HCT116 (cell line): ENCODE measurements around the gene SLC44A2. TPM values are rescaled to one million over a fixed set of nuclear protein-coding genes. Genes with fewer than 3 reads are reported as not detected.

Experiments
- ATAC-seq: fragments of 200-7000 bp; cut with Tn5 transposase; 2 replicates; pipeline ENCODE4 v1.9.1; 2020; ENCODE audit warnings: mild to moderate bottlenecking, moderate library complexity
- BruUV-seq: library from RNA; stranded (reverse); fragments of 400-500 nt; replicated peaks from 2 replicates; lab custom pipeline; 2021; lab: Mats Ljungman, UMichigan
- CTCF ChIA-PET: fragments of 300-600 bp; sonication (Branson Sonifier 250); formaldehyde crosslinking; loops from one replicate; lab custom pipeline; 2021; ENCODE audit warnings: antibody characterized with exemption; lab: Charles Lee
- POLR2A ChIA-PET: fragments of 300-600, 350-600 bp; sonication (Branson Sonifier 250); formaldehyde crosslinking; loops from one replicate; lab custom pipeline; 2021; ENCODE audit warnings: antibody characterized with exemption; lab: Charles Lee
- RAD21 ChIA-PET, 2 experiments: fragments of 300-600 bp; sonication (Branson Sonifier 250); formaldehyde crosslinking; loops; one replicate each; lab custom pipeline; 2023; ENCODE audit warnings: low total read pairs in 2 of 2; ENCODE audit not compliant: uncharacterized antibody in 2 of 2, unreplicated experiment in 2 of 2, low non-redundant PET in 1 of 2; lab: Charles Lee
- DNase-seq: peaks from one replicate; pipeline ENCODE4 v3.0.0-alpha.2; 2010; ENCODE audit warnings: low read depth, low spot score
- H2AFZ ChIP-seq: fragments of 200-600 bp; shearing (Covaris generic), sonication (generic); 2 replicates; pipeline ENCODE4 v1.6.1; 2017; ENCODE audit warnings: low read depth, mixed run types, mixed read lengths, antibody characterized with exemption, low read length; ENCODE audit not compliant: poor library complexity, severe bottlenecking
- H3K27ac ChIP-seq: 2 replicates; pipeline ENCODE4 v1.5.1; 2012; ENCODE audit warnings: low read depth, low read length
- H3K27me3 ChIP-seq: fragments of 200-600 bp; sonication (generic); 2 replicates; pipeline ENCODE4 v1.6.1; 2016; ENCODE audit warnings: mixed run types, low read length, mixed read lengths; ENCODE audit not compliant: insufficient read depth
- H3K36me3 ChIP-seq, 2 experiments: fragments of 200-500 bp in 1 of 2; fragments of 200-600 bp in 1 of 2; sonication (Bioruptor generic) in 1 of 2; sonication (generic) in 1 of 2; 2 replicates each; pipeline versions ENCODE4 v1.5.1 to v1.6.1; 2014 to 2016; ENCODE audit warnings: low read length in 2 of 2, inconsistent platforms in 1 of 2, mixed read lengths in 1 of 2, mixed run types in 1 of 2; ENCODE audit not compliant: insufficient read depth in 2 of 2, control insufficient read depth in 1 of 2
- H3K4me1 ChIP-seq, 2 experiments: fragments of 200-600 bp in 1 of 2; sonication (generic) in 1 of 2; 2 replicates each; pipeline versions ENCODE4 v1.5.1 to v1.6.1; 2012 to 2017; ENCODE audit warnings: low read length in 2 of 2, inconsistent platforms in 1 of 2, mild to moderate bottlenecking in 1 of 2, mixed read lengths in 1 of 2, mixed run types in 1 of 2, moderate library complexity in 1 of 2; ENCODE audit not compliant: insufficient read depth in 2 of 2, control insufficient read depth in 1 of 2
- H3K4me2 ChIP-seq: fragments of 200-600 bp; sonication (generic); 2 replicates; pipeline ENCODE4 v1.6.1; 2017; ENCODE audit warnings: mixed run types, low read length, mixed read lengths
- H3K4me3 ChIP-seq, 2 experiments: fragments of 200-600 bp in 1 of 2; sonication (generic) in 1 of 2; replicated peaks in 1 of 2; 2 replicates each; pipeline ENCODE4 v1.5.1; 2011 to 2016; ENCODE audit warnings: low read length in 2 of 2, control low read depth in 1 of 2, low read depth in 1 of 2, mild to moderate bottlenecking in 1 of 2, mixed read lengths in 1 of 2, mixed run types in 1 of 2
- H3K79me2 ChIP-seq: fragments of 200-600 bp; sonication (generic); 2 replicates; pipeline ENCODE4 v1.6.1; 2017; ENCODE audit warnings: mild to moderate bottlenecking, mixed run types, low read length, moderate library complexity, mixed read lengths; ENCODE audit not compliant: insufficient read depth
- H3K9ac ChIP-seq: fragments of 200-600 bp; sonication (generic); 2 replicates; pipeline ENCODE4 v1.6.1; 2016; ENCODE audit warnings: low read length, mixed read lengths
- H3K9me2 ChIP-seq: fragments of 200-600 bp; sonication (generic), shearing (Covaris generic); 2 replicates; pipeline ENCODE4 v1.6.1; 2017; ENCODE audit warnings: mixed run types, mild to moderate bottlenecking, moderate library complexity; ENCODE audit not compliant: insufficient read depth
- H3K9me3 ChIP-seq, 2 experiments: fragments of 200-500 bp in 1 of 2; fragments of 200-600 bp in 1 of 2; sonication (Bioruptor generic) in 1 of 2; sonication (generic) in 1 of 2; 2 replicates each; pipeline ENCODE4 v1.6.1; 2014 to 2017; ENCODE audit warnings: low read length in 2 of 2, mixed read lengths in 2 of 2, inconsistent platforms in 1 of 2, low read depth in 1 of 2, mild to moderate bottlenecking in 1 of 2, mixed run types in 1 of 2, moderate library complexity in 1 of 2; ENCODE audit not compliant: control insufficient read depth in 1 of 2, insufficient read depth in 1 of 2
- H4K20me1 ChIP-seq: fragments of 200-600 bp; sonication (generic), shearing (Covaris generic); 2 replicates; pipeline ENCODE4 v1.6.1; 2017; ENCODE audit warnings: mixed run types, mild to moderate bottlenecking, moderate library complexity; ENCODE audit not compliant: insufficient read depth
- CEBPB ChIP-seq: IDR thresholded peaks from 2 replicates; pipeline ENCODE4 v1.6.1; 2012; ENCODE audit warnings: low read depth
- EGR1 ChIP-seq: IDR thresholded peaks from 2 replicates; pipeline ENCODE4 v1.6.1; 2012; ENCODE audit warnings: low read depth
- ELF1 ChIP-seq: IDR thresholded peaks from 2 replicates; pipeline ENCODE4 v1.6.1; 2012; ENCODE audit warnings: low read depth, borderline replicate concordance
- EZH2 ChIP-seq: fragments of 200-600 bp; sonication (generic); IDR thresholded peaks from 2 replicates; pipeline ENCODE4 v1.6.1; 2017; ENCODE audit warnings: antibody characterized with exemption, mixed run types
- FOSL1 ChIP-seq: IDR thresholded peaks from 2 replicates; pipeline ENCODE4 v1.6.1; 2012; ENCODE audit warnings: low read depth
- POLR2AphosphoS5 ChIP-seq: IDR thresholded peaks from 2 replicates; pipeline ENCODE4 v1.6.1; 2011; ENCODE audit warnings: mild to moderate bottlenecking, low read depth, low read length, moderate library complexity
- RAD21 ChIP-seq: IDR thresholded peaks from 2 replicates; pipeline ENCODE4 v1.6.1; 2012; ENCODE audit warnings: low read depth, mild to moderate bottlenecking
- SIN3A ChIP-seq: IDR thresholded peaks from 2 replicates; pipeline ENCODE4 v1.6.1; 2012; ENCODE audit warnings: low read depth
- SP1 ChIP-seq: IDR thresholded peaks from 2 replicates; pipeline ENCODE4 v1.6.1; 2012; ENCODE audit warnings: low read depth
- SRF ChIP-seq: IDR thresholded peaks from 2 replicates; pipeline ENCODE4 v1.6.1; 2012; ENCODE audit warnings: low read depth
- TCF7L2 ChIP-seq: IDR thresholded peaks from 2 replicates; pipeline ENCODE4 v1.7.0; 2011; ENCODE audit warnings: borderline replicate concordance, inconsistent platforms; ENCODE audit not compliant: insufficient read depth, insufficient read length; ENCODE audit errors: extremely low read depth
- YY1 ChIP-seq: IDR thresholded peaks from 2 replicates; pipeline ENCODE4 v1.6.1; 2011; ENCODE audit warnings: low read length, low read depth, moderate library complexity, mild to moderate bottlenecking; ENCODE audit not compliant: insufficient replicate concordance; ENCODE audit errors: extremely low read depth
- ZNF274 ChIP-seq: fragments of 200-500 bp; sonication (Bioruptor generic); IDR thresholded peaks from 2 replicates; pipeline ENCODE4 v1.6.1; 2014; ENCODE audit warnings: mild to moderate bottlenecking, low read depth, low read length, inconsistent platforms
- intact Hi-C: fragments of 100-400 bp; cut with micrococcal nuclease; formaldehyde crosslinking; loops from 2 replicates; pipeline ENCODE4 v1.10.0; 2022
- total RNA-seq: library from RNA; stranded (reverse); gene quantifications from one replicate; pipeline ENCODE4 v1.2.1, GENCODE V29; 2021; ENCODE audit not compliant: unreplicated experiment
- TF ChIP-seq, protein P1 (sequence below): IDR thresholded peaks from 2 replicates; pipeline ENCODE4 v1.6.1; 2012; ENCODE audit warnings: low read depth
- TF ChIP-seq, protein P2 (sequence below): IDR thresholded peaks from 2 replicates; pipeline ENCODE4 v1.6.1; 2011; ENCODE audit warnings: mild to moderate bottlenecking, low read length, moderate library complexity; ENCODE audit not compliant: insufficient replicate concordance; ENCODE audit errors: extremely low read depth
- TF ChIP-seq, protein P3 (sequence below): IDR thresholded peaks from 2 replicates; pipeline ENCODE4 v1.6.1; 2012

The SLC44A2 gene
- total RNA-seq, 1 experiment from 2014 or later = 90.9 TPM

DNA sequence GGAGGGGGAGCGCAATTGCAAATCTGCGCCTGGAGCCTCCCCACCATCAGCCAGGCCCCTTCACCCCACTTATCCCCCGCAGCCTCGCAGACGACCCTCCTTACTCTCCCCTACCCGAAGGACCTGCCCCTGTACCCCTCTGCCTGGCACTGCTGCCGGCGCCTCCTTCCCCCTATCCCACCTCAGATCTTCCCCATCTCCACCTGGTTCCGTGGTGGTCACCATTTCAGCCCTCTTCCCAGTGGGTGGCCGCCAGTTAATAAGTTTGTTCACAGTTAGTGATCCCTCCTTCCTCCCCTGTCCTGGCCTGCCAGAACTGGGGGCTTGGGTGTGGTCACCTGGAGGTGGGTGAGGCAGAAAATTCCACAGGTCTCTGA, 397 bp downstream of the SLC44A2 start (continued):
- TF ChIP-seq, protein P1, sequence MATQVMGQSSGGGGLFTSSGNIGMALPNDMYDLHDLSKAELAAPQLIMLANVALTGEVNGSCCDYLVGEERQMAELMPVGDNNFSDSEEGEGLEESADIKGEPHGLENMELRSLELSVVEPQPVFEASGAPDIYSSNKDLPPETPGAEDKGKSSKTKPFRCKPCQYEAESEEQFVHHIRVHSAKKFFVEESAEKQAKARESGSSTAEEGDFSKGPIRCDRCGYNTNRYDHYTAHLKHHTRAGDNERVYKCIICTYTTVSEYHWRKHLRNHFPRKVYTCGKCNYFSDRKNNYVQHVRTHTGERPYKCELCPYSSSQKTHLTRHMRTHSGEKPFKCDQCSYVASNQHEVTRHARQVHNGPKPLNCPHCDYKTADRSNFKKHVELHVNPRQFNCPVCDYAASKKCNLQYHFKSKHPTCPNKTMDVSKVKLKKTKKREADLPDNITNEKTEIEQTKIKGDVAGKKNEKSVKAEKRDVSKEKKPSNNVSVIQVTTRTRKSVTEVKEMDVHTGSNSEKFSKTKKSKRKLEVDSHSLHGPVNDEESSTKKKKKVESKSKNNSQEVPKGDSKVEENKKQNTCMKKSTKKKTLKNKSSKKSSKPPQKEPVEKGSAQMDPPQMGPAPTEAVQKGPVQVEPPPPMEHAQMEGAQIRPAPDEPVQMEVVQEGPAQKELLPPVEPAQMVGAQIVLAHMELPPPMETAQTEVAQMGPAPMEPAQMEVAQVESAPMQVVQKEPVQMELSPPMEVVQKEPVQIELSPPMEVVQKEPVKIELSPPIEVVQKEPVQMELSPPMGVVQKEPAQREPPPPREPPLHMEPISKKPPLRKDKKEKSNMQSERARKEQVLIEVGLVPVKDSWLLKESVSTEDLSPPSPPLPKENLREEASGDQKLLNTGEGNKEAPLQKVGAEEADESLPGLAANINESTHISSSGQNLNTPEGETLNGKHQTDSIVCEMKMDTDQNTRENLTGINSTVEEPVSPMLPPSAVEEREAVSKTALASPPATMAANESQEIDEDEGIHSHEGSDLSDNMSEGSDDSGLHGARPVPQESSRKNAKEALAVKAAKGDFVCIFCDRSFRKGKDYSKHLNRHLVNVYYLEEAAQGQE = no peak
- TF ChIP-seq ELF1 (no peak), EGR1 (no peak), CEBPB (no peak), FOSL1 (no peak), POLR2AphosphoS5 (no peak)

DNA sequence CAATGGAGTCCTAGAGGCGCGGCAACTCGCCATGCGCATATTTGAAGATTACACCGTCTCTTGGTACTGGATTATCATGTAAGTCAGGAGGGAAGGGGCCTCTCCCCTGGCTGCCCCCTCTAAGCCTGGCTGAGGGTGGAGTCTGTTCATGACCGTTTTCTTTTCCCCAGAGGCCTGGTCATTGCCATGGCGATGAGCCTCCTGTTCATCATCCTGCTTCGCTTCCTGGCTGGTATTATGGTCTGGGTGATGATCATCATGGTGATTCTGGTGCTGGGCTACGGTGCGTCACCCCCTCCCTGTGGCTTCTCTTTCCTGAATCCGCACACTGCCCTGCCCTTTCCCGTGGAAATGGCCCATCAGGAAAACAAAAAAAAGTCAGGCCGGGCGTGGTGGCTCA, 6.5 kb downstream of the SLC44A2 start:
- no peak overlapping the region for H2AFZ ChIP-seq
- POLR2A ChIA-PET = no interaction called here
- TF ChIP-seq SP1 (no peak), SRF (no peak), EZH2 (no peak), CEBPB (no peak), SIN3A (no peak), ZNF274 (no peak), TCF7L2 (no peak), ELF1 (no peak), YY1 (no peak), RAD21 (no peak)
- TF ChIP-seq, protein P2, sequence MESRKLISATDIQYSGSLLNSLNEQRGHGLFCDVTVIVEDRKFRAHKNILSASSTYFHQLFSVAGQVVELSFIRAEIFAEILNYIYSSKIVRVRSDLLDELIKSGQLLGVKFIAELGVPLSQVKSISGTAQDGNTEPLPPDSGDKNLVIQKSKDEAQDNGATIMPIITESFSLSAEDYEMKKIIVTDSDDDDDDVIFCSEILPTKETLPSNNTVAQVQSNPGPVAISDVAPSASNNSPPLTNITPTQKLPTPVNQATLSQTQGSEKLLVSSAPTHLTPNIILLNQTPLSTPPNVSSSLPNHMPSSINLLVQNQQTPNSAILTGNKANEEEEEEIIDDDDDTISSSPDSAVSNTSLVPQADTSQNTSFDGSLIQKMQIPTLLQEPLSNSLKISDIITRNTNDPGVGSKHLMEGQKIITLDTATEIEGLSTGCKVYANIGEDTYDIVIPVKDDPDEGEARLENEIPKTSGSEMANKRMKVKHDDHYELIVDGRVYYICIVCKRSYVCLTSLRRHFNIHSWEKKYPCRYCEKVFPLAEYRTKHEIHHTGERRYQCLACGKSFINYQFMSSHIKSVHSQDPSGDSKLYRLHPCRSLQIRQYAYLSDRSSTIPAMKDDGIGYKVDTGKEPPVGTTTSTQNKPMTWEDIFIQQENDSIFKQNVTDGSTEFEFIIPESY = no peak
- TF ChIP-seq, protein P3, sequence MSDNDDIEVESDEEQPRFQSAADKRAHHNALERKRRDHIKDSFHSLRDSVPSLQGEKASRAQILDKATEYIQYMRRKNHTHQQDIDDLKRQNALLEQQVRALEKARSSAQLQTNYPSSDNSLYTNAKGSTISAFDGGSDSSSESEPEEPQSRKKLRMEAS = no peak
- H3K4me2 ChIP-seq = no peak overlapping the region
- peaks cover 13% of the 10 kb centered on the region; the same call in 1 of the 2 replicates for H3K79me2 ChIP-seq
- no peak overlapping the region for H3K9ac ChIP-seq
- H3K9me3 ChIP-seq = no peaks in the 10 kb centered on the region
- CTCF ChIA-PET = no interaction called here
- intact Hi-C loops = no loop called here
- ATAC-seq = no peak
- BruUV-seq = no TSS peak
- H3K9me2 ChIP-seq = no peaks in the 10 kb centered on the region
- DNase-seq = no peak
- peaks cover 28 to 37% of the 10 kb centered on the region in 2 experiments for H3K36me3 ChIP-seq
- H3K4me3 ChIP-seq = no peak overlapping the region
- H3K27ac ChIP-seq = no peak overlapping the region
- H3K27me3 ChIP-seq = no peaks in the 10 kb centered on the region
- H3K4me1 ChIP-seq = peaks cover 0 to 5% of the 10 kb centered on the region in 2 experiments; a peak in 1 of 4 replicates
- no peaks in the 10 kb centered on the region for H4K20me1 ChIP-seq
- RAD21 ChIA-PET = no interaction called here
